Skeletal muscle tissue (tissue), 4 donors: ENCODE measurements around the gene ICA1. TPM values are rescaled to one million over a fixed set of nuclear protein-coding genes. Genes with fewer than 3 reads are reported as not detected.

ENCODE experiments used
- H3K27ac ChIP-seq: one replicate; pipeline ENCODE4 v1.7.0; 2013; ENCODE audit warnings: mild to moderate bottlenecking, low read depth, low read length, inconsistent platforms
- H3K27me3 ChIP-seq, 3 donors: one replicate each; pipeline ENCODE4 v1.7.0; 2013; ENCODE audit warnings: low read length in 3 of 3; ENCODE audit not compliant: control insufficient read depth in 3 of 3, insufficient read depth in 3 of 3
- H3K36me3 ChIP-seq, 3 donors: one replicate each; pipeline ENCODE4 v1.7.0; 2013; ENCODE audit warnings: low read length in 3 of 3; ENCODE audit not compliant: control insufficient read depth in 3 of 3, insufficient read depth in 3 of 3
- H3K4me1 ChIP-seq, 3 donors: one replicate each; pipeline ENCODE4 v1.7.0; 2013; ENCODE audit warnings: low read length in 3 of 3, mild to moderate bottlenecking in 3 of 3; ENCODE audit not compliant: control insufficient read depth in 3 of 3, insufficient read depth in 3 of 3
- H3K4me3 ChIP-seq, 3 donors: one replicate each; pipeline ENCODE4 v1.7.0; 2013; ENCODE audit warnings: low read length in 3 of 3
- H3K9ac ChIP-seq, 3 donors: one replicate each; pipeline ENCODE4 v1.7.0; 2013; ENCODE audit warnings: low read length in 3 of 3, mild to moderate bottlenecking in 3 of 3, moderate library complexity in 2 of 3, low read depth in 1 of 3
- H3K9me3 ChIP-seq, 3 donors: one replicate each; pipeline ENCODE4 v1.7.0; 2013; ENCODE audit warnings: low read length in 3 of 3; ENCODE audit not compliant: control insufficient read depth in 3 of 3
- total RNA-seq: library from RNA; depleted of rRNA; stranded (reverse); fragments of >200 nt; gene quantifications from one replicate; pipeline ENCODE4 v1.2.3, GENCODE V29; 2014
- donor health status: Osteomylitis.

ICA1 gene
- total RNA-seq, 1 donor from 2014 or later = 8.9 TPM

GRCh38 chr7:8205031-8205387, 57.0 kb downstream of the ICA1 start:
- H3K4me1 ChIP-seq = no peaks in the 10 kb centered on the region
- H3K27me3 ChIP-seq = no peaks in the 10 kb centered on the region
- H3K9me3 ChIP-seq = no peaks in the 10 kb centered on the region
- H3K4me3 ChIP-seq = no peak overlapping the region
- H3K36me3 ChIP-seq = no peaks in the 10 kb centered on the region
- no peak overlapping the region for H3K9ac ChIP-seq
- H3K27ac ChIP-seq = no peak overlapping the region

DNA sequence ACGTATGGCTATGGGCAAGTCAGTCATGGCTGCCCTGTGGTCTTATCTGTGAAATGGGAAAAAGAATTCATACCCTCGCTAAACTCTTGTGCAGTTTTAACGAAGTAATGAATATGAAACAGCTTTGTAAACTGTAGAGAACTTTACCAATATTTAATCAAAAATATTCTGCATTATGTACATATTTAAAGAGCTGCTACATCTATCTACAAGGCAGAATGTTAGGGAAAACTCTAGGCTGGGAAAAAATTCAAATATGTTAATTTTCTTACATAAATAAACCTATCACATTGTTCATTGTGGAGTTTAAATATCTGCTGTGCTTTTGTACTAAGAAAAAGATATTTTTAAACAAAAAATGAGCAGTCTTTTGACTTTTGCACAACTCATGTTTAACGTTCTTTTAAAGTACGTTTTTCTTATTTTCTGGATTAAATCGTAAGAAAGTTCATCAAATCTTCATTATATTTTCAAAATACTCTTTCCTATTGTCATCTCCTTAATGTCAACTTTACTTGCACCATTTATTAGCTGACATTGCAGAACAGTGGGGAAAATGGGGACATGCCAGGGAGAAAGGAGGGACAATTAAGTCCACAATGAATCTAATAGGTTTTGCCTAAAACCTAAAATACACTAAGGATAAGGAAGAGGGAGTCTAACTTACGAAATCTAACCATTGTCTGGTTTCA, 57.5 kb downstream of the ICA1 start:
- Histone ChIP-seq H3K4me1 (no peaks in the 10 kb centered on the region), H3K27ac (no peak overlapping the region), H3K27me3 (no peaks in the 10 kb centered on the region), H3K9me3 (no peaks in the 10 kb centered on the region), H3K36me3 (no peaks in the 10 kb centered on the region), H3K9ac (no peak overlapping the region), H3K4me3 (no peak overlapping the region)

GRCh38 chr7:8201846-8202441, 60.0 kb downstream of the ICA1 start:
- Histone ChIP-seq H3K9ac (no peak overlapping the region), H3K9me3 (no peaks in the 10 kb centered on the region), H3K4me3 (no peak overlapping the region), H3K4me1 (no peaks in the 10 kb centered on the region), H3K27ac (no peak overlapping the region), H3K27me3 (no peaks in the 10 kb centered on the region), H3K36me3 (no peaks in the 10 kb centered on the region)

- Histone ChIP-seq H3K4me3 (no peak overlapping the region), H3K4me1 (no peaks in the 10 kb centered on the region), H3K36me3 (no peaks in the 10 kb centered on the region), H3K9ac (no peak overlapping the region), H3K9me3 (no peaks in the 10 kb centered on the region), H3K27ac (no peak overlapping the region), H3K27me3 (no peaks in the 10 kb centered on the region)
Observed at GRCh38 chr7:8200717-8201116, 61.2 kb downstream of the ICA1 start.

DNA sequence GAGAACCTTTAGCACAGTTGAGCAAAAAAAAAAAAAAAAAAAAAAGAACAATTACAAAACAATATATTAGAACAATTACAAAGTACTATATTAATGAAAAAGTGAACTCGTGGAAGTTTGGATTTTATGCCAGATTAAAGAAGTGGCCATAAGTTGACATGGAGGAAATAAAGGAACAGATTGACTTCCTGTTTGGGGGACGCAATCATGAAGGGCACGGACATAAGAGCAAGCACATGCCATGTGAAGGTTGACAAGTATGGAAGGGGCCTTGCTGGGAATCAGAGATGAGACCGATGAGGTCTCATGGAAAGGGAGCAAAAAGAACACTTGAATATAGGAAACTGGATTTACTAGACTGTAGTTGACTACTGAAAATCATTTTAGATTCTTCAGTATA, 61.7 kb downstream of the ICA1 start:
- no peaks in the 10 kb centered on the region for H3K4me1 ChIP-seq
- no peaks in the 10 kb centered on the region for H3K36me3 ChIP-seq
- H3K4me3 ChIP-seq = no peak overlapping the region
- no peaks in the 10 kb centered on the region for H3K9me3 ChIP-seq
- H3K27ac ChIP-seq = no peak overlapping the region
- H3K27me3 ChIP-seq = no peaks in the 10 kb centered on the region
- H3K9ac ChIP-seq = no peak overlapping the region

DNA sequence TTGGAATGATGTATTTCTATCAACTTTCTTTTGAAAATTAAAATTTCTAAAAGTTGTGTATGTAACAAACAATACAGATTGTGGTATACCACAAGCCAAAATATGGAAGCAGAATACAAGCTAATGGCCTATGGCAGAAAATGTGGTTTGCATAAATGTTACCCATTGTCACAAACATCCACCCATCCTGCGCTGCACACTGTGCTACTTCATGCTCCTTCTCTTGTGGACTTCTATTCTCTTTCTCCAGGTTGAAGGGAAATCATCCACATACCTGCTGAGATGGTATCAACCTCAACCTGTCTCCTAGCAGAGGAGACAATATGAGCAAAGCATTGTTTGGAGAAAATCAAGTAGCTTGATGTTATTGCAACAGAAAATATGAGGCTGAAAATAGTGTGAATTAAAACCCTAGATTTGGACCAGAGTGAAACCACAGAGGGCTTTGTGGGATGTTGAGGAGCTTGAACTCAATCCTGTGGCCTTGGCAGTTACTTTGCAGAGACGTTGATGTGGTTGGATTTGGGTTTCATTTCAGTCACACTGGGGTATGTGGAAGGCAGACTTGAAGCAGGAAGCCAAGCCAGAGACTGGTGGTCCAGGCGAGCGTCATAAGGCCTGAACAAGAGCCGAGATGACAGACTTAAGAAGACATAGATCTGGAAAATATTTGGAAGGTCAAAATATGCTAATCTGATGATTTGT, 63.8 kb downstream of the ICA1 start:
- Histone ChIP-seq H3K27me3 (no peaks in the 10 kb centered on the region), H3K27ac (no peak overlapping the region), H3K36me3 (no peaks in the 10 kb centered on the region), H3K9me3 (no peaks in the 10 kb centered on the region), H3K4me1 (no peaks in the 10 kb centered on the region), H3K4me3 (no peak overlapping the region), H3K9ac (no peak overlapping the region)

DNA sequence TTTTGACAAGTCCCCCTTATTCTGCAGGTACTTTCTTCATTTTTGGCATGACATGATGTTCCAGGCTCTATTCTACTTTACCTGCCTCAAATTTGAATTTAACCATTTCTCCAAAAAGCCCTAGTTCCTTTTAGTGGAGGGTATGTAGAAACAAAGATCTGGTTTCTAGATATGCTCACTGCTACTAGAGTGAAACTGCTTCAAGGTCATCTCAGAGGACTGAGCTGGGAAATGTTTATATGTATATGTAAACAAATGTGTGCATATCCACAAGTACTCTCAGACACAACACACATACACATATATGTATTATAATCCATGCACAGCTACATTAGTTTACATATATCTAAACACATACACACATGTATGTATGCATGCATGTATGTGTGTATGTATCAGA, 69.1 kb downstream of the ICA1 start:
- Histone ChIP-seq H3K9me3 (no peaks in the 10 kb centered on the region), H3K27me3 (no peaks in the 10 kb centered on the region), H3K4me1 (peaks cover 0 to 6% (median 0%) of the 10 kb centered on the region in 3 donors), H3K36me3 (no peaks in the 10 kb centered on the region), H3K27ac (no peak overlapping the region), H3K9ac (no peak overlapping the region), H3K4me3 (no peak overlapping the region)

DNA sequence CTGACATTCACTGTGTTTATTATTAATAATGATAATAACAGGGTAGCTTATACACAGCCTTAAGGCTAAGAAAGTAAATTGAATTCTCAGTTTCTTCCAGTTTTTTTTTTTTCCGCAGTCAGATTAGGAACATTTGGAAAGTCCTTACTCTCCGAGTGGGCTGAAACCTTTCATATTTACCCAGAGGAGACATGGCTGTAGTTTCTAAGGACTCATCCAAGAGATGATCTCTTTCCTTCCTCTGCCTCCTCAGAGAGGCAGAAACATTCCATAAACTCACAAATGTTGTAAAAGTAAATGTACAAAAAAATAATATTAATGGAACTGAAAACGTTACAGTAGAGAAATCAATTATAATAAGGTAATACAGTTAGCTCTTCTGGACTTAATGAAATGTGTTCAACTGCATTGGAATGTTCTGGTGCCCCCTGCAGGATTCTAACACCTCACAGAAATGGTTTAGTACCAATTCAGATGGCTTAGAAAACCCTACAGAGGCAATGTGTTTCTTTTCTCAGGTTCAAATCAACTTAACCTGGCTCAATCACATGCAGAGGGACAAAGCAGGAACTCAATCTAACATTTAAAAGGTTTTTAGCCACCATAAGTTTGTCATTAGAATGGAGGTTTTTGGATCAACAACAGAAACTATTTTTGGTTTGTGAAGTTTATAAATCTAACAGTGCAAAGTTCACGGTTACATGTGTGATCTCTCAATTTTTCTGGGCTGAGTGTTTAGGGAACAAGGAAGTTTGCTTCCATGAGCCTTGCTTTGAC, 71.7 kb downstream of the ICA1 start:
- no peaks in the 10 kb centered on the region for H3K27me3 ChIP-seq
- no peaks in the 10 kb centered on the region for H3K9me3 ChIP-seq
- H3K4me1 ChIP-seq = peaks cover 0 to 6% (median 0%) of the 10 kb centered on the region in 3 donors
- H3K4me3 ChIP-seq = no peak overlapping the region
- no peak overlapping the region for H3K9ac ChIP-seq
- H3K36me3 ChIP-seq = no peaks in the 10 kb centered on the region
- no peak overlapping the region for H3K27ac ChIP-seq

DNA sequence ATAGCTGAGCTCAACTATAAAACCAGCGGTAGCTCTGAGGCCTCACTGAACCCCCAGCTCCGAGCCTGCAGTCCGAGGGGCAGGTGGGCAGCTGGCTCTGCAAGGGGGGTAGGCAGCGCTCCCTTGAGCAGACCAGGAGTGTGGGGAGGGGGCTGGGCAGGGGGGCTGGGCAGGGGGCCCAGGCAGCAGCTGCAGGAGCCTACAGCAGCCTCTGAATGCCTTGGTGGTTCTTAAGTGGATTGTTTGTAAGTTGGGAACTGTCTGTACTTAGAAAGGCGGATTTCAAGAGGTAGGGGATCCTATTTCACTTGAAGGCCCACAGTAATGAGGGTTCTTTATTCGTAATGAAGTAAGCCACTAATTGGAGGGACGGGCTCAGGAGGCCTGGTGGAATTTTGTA, 72.3 kb downstream of the ICA1 start:
- Histone ChIP-seq H3K9ac (peak overlapping the region in 1 of 3 donors; percentile 46), H3K4me3 (no peak overlapping the region), H3K27ac (no peak overlapping the region), H3K36me3 (no peaks in the 10 kb centered on the region), H3K27me3 (no peaks in the 10 kb centered on the region), H3K9me3 (no peaks in the 10 kb centered on the region), H3K4me1 (peaks cover 0 to 6% (median 0%) of the 10 kb centered on the region in 3 donors)
